Measurements from ENCODE around the gene CHURC1. TPM values are rescaled to one million over a fixed set of nuclear protein-coding genes. Genes with fewer than 3 reads are reported as not detected.

CHURC1 gene
- total and polyA plus RNA-seq, 2 experiments from 2014 or later = 62.4 to 134 TPM

- H3K9me3 ChIP-seq (ENCODE audit: low read depth) = no peaks in the 10 kb centered on the region
Observed at GRCh38 chr14:64958201-64958600, 43.9 kb downstream of the CHURC1 start.

GRCh38 chr14:64958743-64959142 is 44.5 kb downstream of the CHURC1 start:
- Histone ChIP-seq H3K36me3 (replicated peaks; ENCODE audit: insufficient read depth, low read depth) (no peaks in the 10 kb centered on the region), H3K9me2 (replicated peaks; ENCODE audit: insufficient read depth) (no peaks in the 10 kb centered on the region), H3K4me3 (no peak overlapping the region), H3K9me3 (ENCODE audit: low read depth) (no peaks in the 10 kb centered on the region), H2AFZ (no peak overlapping the region), H4K20me1 (ENCODE audit: insufficient read depth, poor library complexity, severe bottlenecking) (no peaks in the 10 kb centered on the region), H3K4me1 (ENCODE audit: insufficient read depth) (no peaks in the 10 kb centered on the region), H3K4me2 (no peak overlapping the region), H3K27me3 (no peaks in the 10 kb centered on the region), H3K27ac (no peak overlapping the region), H3K79me2 (peaks cover 15% of the 10 kb centered on the region)
- WGBS (ENCODE audit: low lambda C conversion rate, missing lambda C conversion rate) = 98% methylated on average over 5 of the region's 5 CpGs
- DNase-seq (ENCODE audit: low spot score) = no peak
- TF ChIP-seq CTCF (IDR thresholded peaks at IDR 0.05; ENCODE audit: poor library complexity) (no peak), EZH2phosphoT487 (IDR thresholded peaks at IDR 0.05; ENCODE audit: low read depth, severe bottlenecking, unreplicated experiment) (no peak), EZH2 (IDR thresholded peaks at IDR 0.05; ENCODE audit: borderline replicate concordance) (no peak)

More at GRCh38 chr14:64958201-64958600, 43.9 kb downstream of the CHURC1 start:
- Histone ChIP-seq H3K27me3 (no peaks in the 10 kb centered on the region), H3K27ac (no peak overlapping the region), H3K79me2 (peaks cover 13% of the 10 kb centered on the region), H4K20me1 (ENCODE audit: insufficient read depth, poor library complexity, severe bottlenecking) (no peaks in the 10 kb centered on the region), H3K9me2 (replicated peaks; ENCODE audit: insufficient read depth) (no peaks in the 10 kb centered on the region), H3K36me3 (replicated peaks; ENCODE audit: insufficient read depth, low read depth) (no peaks in the 10 kb centered on the region), H3K4me2 (no peak overlapping the region), H2AFZ (no peak overlapping the region), H3K4me1 (ENCODE audit: insufficient read depth) (no peaks in the 10 kb centered on the region), H3K4me3 (no peak overlapping the region)
- no peak for DNase-seq (ENCODE audit: low spot score)
- TF ChIP-seq EZH2 (IDR thresholded peaks at IDR 0.05; ENCODE audit: borderline replicate concordance) (no peak), CTCF (IDR thresholded peaks at IDR 0.05; ENCODE audit: poor library complexity) (no peak), EZH2phosphoT487 (IDR thresholded peaks at IDR 0.05; ENCODE audit: low read depth, severe bottlenecking, unreplicated experiment) (no peak)
- 94% methylated on average over 2 of the region's 2 CpGs for WGBS (ENCODE audit: low lambda C conversion rate, missing lambda C conversion rate)

GRCh38 chr14:64960762-64961276 is 46.6 kb downstream of the CHURC1 start:
- Histone ChIP-seq H3K4me3 (no peak overlapping the region), H3K4me1 (ENCODE audit: insufficient read depth) (no peaks in the 10 kb centered on the region), H3K9me2 (replicated peaks; ENCODE audit: insufficient read depth) (no peaks in the 10 kb centered on the region), H4K20me1 (ENCODE audit: insufficient read depth, poor library complexity, severe bottlenecking) (no peaks in the 10 kb centered on the region), H3K36me3 (replicated peaks; ENCODE audit: insufficient read depth, low read depth) (no peaks in the 10 kb centered on the region), H3K4me2 (no peak overlapping the region), H2AFZ (no peak overlapping the region), H3K79me2 (peaks cover 18% of the 10 kb centered on the region), H3K9me3 (ENCODE audit: low read depth) (no peaks in the 10 kb centered on the region), H3K27me3 (no peaks in the 10 kb centered on the region), H3K27ac (no peak overlapping the region)
- 66% methylated on average over 5 of the region's 5 CpGs for WGBS (ENCODE audit: low lambda C conversion rate, missing lambda C conversion rate)
- DNase-seq (ENCODE audit: low spot score) = no peak
- TF ChIP-seq EZH2phosphoT487 (IDR thresholded peaks at IDR 0.05; ENCODE audit: low read depth, severe bottlenecking, unreplicated experiment) = no peak
- no peak for TF ChIP-seq EZH2 (IDR thresholded peaks at IDR 0.05; ENCODE audit: borderline replicate concordance)
- no peak for TF ChIP-seq CTCF (IDR thresholded peaks at IDR 0.05; ENCODE audit: poor library complexity)
